Caco-2 (cell line): Measurements from ENCODE around the gene TAPBPL. TPM values are rescaled to one million over a fixed set of nuclear protein-coding genes. Genes with fewer than 3 reads are reported as not detected.

ENCODE experiments used
- total RNA-seq: library from RNA; stranded (reverse); gene quantifications from 2 replicates; pipeline ENCODE4 v1.2.3, GENCODE V29; 2022

The TAPBPL gene
- total RNA-seq, 1 experiment from 2014 or later, result 9.7 TPM

Other genes starting within 250 kb of the TAPBPL start
- gene PLEKHG6, start 141.4 kb upstream of the TAPBPL start, total RNA-seq, result 109 and 123 TPM in 2 replicates
- 79.0 and 79.4 TPM in 2 replicates for gene TNFRSF1A, start 110.0 kb upstream of the TAPBPL start, total RNA-seq
- gene SCNN1A, start 76.5 kb upstream of the TAPBPL start, total RNA-seq, result 52.6 and 53.5 TPM in 2 replicates
- 194 and 197 TPM in 2 replicates for gene LTBR, start 67.9 kb upstream of the TAPBPL start, total RNA-seq
- gene CD27, start 7.1 kb upstream of the TAPBPL start, total RNA-seq, result not detected in 2 replicates
- gene VAMP1, start 18.6 kb downstream of the TAPBPL start, total RNA-seq, result 8.4 and 9.7 TPM in 2 replicates
- gene MRPL51, start 41.2 kb downstream of the TAPBPL start, total RNA-seq, result 448 and 456 TPM in 2 replicates
- gene NCAPD2, start 42.1 kb downstream of the TAPBPL start, total RNA-seq, result 204 and 218 TPM in 2 replicates
- gene GAPDH, start 82.5 kb downstream of the TAPBPL start, total RNA-seq, result 4,975 and 5,337 TPM in 2 replicates
- 0.48 and 0.53 TPM in 2 replicates for gene IFFO1, start 104.0 kb downstream of the TAPBPL start, total RNA-seq
- gene NOP2, start 116.2 kb downstream of the TAPBPL start, total RNA-seq, result 145 and 157 TPM in 2 replicates
- 223 and 229 TPM in 2 replicates for gene CHD4, start 155.3 kb downstream of the TAPBPL start, total RNA-seq
- 0.19 and 0.20 TPM in 2 replicates for gene LPAR5, start 183.9 kb downstream of the TAPBPL start, total RNA-seq
- gene ACRBP, start 195.4 kb downstream of the TAPBPL start, total RNA-seq, result 0.73 and 1.3 TPM in 2 replicates
- 31.6 and 32.8 TPM in 2 replicates for gene ING4, start 211.1 kb downstream of the TAPBPL start, total RNA-seq
- gene ZNF384, start 237.3 kb downstream of the TAPBPL start, total RNA-seq, result 119 and 127 TPM in 2 replicates
- gene PIANP, start 248.8 kb downstream of the TAPBPL start, total RNA-seq, result 0.37 and 0.48 TPM in 2 replicates